PC-9 (cell line): ENCODE measurements around the gene LONRF3.
"Not testable (repeated sequence)": the region's sequence is repeated elsewhere in the genome, so short reads cannot be mapped to it uniquely, and the experiment has no call there.

Experiments used
- CTCF ChIP-seq: fragments of 200-600 bp; sonication (generic); conservative IDR thresholded peaks from 2 replicates; pipeline ENCODE4 v1.6.1; 2017; ENCODE audit warnings: mixed run types, antibody characterized with exemption, mild to moderate bottlenecking, moderate library complexity
- EZH2 ChIP-seq: fragments of 200-600 bp; sonication (generic); IDR thresholded peaks from 2 replicates; pipeline ENCODE4 v1.8.0; 2017; ENCODE audit warnings: antibody characterized with exemption, low read depth

- TF ChIP-seq CTCF, EZH2: not testable (repeated sequence)
Observed at GRCh38 chrX:119026344-119026743, 51.9 kb downstream of the LONRF3 start.
